ENCODE results near the gene RGS1.

DNA sequence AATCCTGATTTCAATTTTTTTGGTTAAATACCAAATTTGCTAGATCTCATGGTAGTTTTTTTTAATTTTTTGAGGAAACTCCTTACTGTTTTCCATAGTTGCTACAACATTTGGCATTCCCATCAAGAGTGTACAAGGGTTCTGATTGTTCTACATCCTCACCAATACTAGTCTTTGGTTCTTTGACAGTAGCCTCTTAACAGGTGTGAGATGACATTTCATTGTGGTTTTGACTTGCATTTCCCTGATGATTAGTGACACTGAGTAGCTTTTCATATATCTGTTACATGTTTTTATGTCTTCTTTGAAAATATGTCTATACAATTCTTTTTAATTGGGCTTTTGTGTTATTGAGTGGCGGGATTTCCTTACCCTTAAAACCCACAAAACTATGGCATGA is 39.5 kb downstream of the RGS1 start:
- no peak for TF ChIP-seq POLR2AphosphoS5 (IDR thresholded peaks at IDR 0.05; ENCODE audit: insufficient read depth in 1 of 2, low read depth in 1 of 2)
- TF ChIP-seq POLR2A (IDR thresholded peaks at IDR 0.05) = no peak

Data from vagina (tissue), 2 donors.